H1 (cell line): Measurements from ENCODE around the gene FAM228B. TPM values are rescaled to one million over a fixed set of nuclear protein-coding genes. Genes with fewer than 3 reads are reported as not detected.

Experiments
- CTCF ChIA-PET: fragments of 300-600 bp; sonication (Branson Sonifier 250); formaldehyde crosslinking; loops from one replicate; lab custom pipeline; 2021; ENCODE audit not compliant: partially characterized antibody; lab: Charles Lee
- POLR2A ChIA-PET: fragments of 300-600 bp; sonication (Branson Sonifier 250); formaldehyde crosslinking; loops from one replicate; lab custom pipeline; 2021; ENCODE audit warnings: inconsistent platforms; ENCODE audit not compliant: partially characterized antibody; lab: Charles Lee
- DNase-seq, 2 experiments: peaks; one replicate each; pipeline versions ENCODE4 v3.0.0 to v3.0.0-alpha.2; 2010 to 2022; ENCODE audit warnings: low spot score in 2 of 2, low read depth in 1 of 2, mixed read lengths in 1 of 2
- FAIRE-seq: peaks from 2 replicates; lab custom pipeline; 2011; peaks lifted over from hg19 to GRCh38; lab: Jason Lieb, UNC
- H2AFZ ChIP-seq: 2 replicates; pipeline ENCODE4 v1.8.1; 2012; ENCODE audit warnings: low read length, inconsistent platforms
- H2AK5ac ChIP-seq: 2 replicates; pipeline ENCODE4 v1.6.1; 2013; ENCODE audit warnings: low read depth, low read length
- H2BK120ac ChIP-seq: replicated peaks from 2 replicates; pipeline ENCODE3; 2013; ENCODE audit warnings: low read depth, low read length, inconsistent platforms
- H2BK12ac ChIP-seq: 2 replicates; pipeline ENCODE4 v1.6.1; 2013; ENCODE audit warnings: low read depth, low read length
- H2BK15ac ChIP-seq: 2 replicates; pipeline ENCODE4 v1.6.1; 2013; ENCODE audit warnings: low read length
- H2BK20ac ChIP-seq: 2 replicates; pipeline ENCODE4 v1.6.1; 2013; ENCODE audit warnings: low read length
- H2BK5ac ChIP-seq: 2 replicates; pipeline ENCODE4 v1.6.1; 2013; ENCODE audit warnings: low read depth, low read length
- H3K14ac ChIP-seq: 2 replicates; pipeline ENCODE4 v1.6.1; 2013; ENCODE audit warnings: inconsistent platforms; ENCODE audit not compliant: insufficient read length
- H3K18ac ChIP-seq: 2 replicates; pipeline ENCODE4 v1.6.1; 2013; ENCODE audit warnings: low read length; ENCODE audit errors: extremely low read depth
- H3K23ac ChIP-seq: 2 replicates; pipeline ENCODE4 v1.6.1; 2013; ENCODE audit warnings: inconsistent platforms; ENCODE audit not compliant: insufficient read length
- H3K23me2 ChIP-seq: 2 replicates; pipeline ENCODE4 v1.6.1; 2013; ENCODE audit warnings: low read depth, low read length
- H3K27ac ChIP-seq: 2 replicates; pipeline ENCODE4 v1.6.1; 2011; ENCODE audit warnings: low read depth, low read length, inconsistent platforms
- H3K27me3 ChIP-seq, 4 experiments: replicated peaks in 1 of 4; 1 replicate in 1 of 4; 2 replicates in 3 of 4; pipeline versions ENCODE4 v1.6.1 to v1.8.1; 2011 to 2013; ENCODE audit warnings: low read length in 3 of 4, mild to moderate bottlenecking in 3 of 4, inconsistent platforms in 2 of 4, mixed read lengths in 2 of 4, moderate library complexity in 1 of 4; ENCODE audit not compliant: control insufficient read depth in 3 of 4, insufficient read depth in 3 of 4; ENCODE audit errors: extremely low read depth in 1 of 4
- H3K36me3 ChIP-seq, 4 experiments: 2 replicates each; pipeline versions ENCODE4 v1.6.1 to v1.8.1; 2011 to 2013; ENCODE audit warnings: mild to moderate bottlenecking in 4 of 4, low read length in 3 of 4, moderate library complexity in 2 of 4, control low read depth in 1 of 4, inconsistent platforms in 1 of 4; ENCODE audit not compliant: insufficient read depth in 4 of 4, control insufficient read depth in 2 of 4
- H3K4ac ChIP-seq: replicated peaks from 2 replicates; pipeline ENCODE3; 2013; ENCODE audit warnings: low read length, low read depth, mixed read lengths, inconsistent platforms; ENCODE audit not compliant: insufficient read length
- H3K4me1 ChIP-seq, 4 experiments: replicated peaks in 1 of 4; 1 replicate in 1 of 4; 2 replicates in 3 of 4; pipeline versions ENCODE4 v1.6.1 to v1.8.1; 2011 to 2013; ENCODE audit warnings: low read length in 3 of 4, inconsistent platforms in 2 of 4, mixed read lengths in 1 of 4; ENCODE audit not compliant: insufficient read depth in 4 of 4, control insufficient read depth in 3 of 4
- H3K4me2 ChIP-seq, 2 experiments: 2 replicates each; pipeline versions ENCODE4 v1.6.1 to v1.8.1; 2011 to 2013; ENCODE audit warnings: low read depth in 2 of 2, low read length in 2 of 2, control low read depth in 1 of 2, inconsistent platforms in 1 of 2, mild to moderate bottlenecking in 1 of 2; ENCODE audit not compliant: insufficient read depth in 1 of 2
- H3K4me3 ChIP-seq, 4 experiments: fragments of 200-600, 300-600 bp in 1 of 4; sonication (generic), shearing (Covaris generic), sonication (Bioruptor Twin) in 1 of 4; 2 replicates each; pipeline versions ENCODE4 v1.5.1 to v1.8.1; 2011 to 2016; ENCODE audit warnings: low read length in 4 of 4, low read depth in 3 of 4, control low read depth in 2 of 4, inconsistent platforms in 2 of 4, mild to moderate bottlenecking in 2 of 4, mixed read lengths in 1 of 4, moderate library complexity in 1 of 4; ENCODE audit not compliant: insufficient read depth in 2 of 4; ENCODE audit errors: extremely low read depth in 1 of 4
- H3K56ac ChIP-seq: replicated peaks from 2 replicates; pipeline ENCODE3; 2013; ENCODE audit warnings: low read depth, mild to moderate bottlenecking, mixed read lengths, low read length, inconsistent platforms; ENCODE audit not compliant: insufficient read length
- H3K79me1 ChIP-seq: 2 replicates; pipeline ENCODE4 v1.6.1; 2013; ENCODE audit warnings: low read depth, low read length, control low read depth
- H3K79me2 ChIP-seq, 2 experiments: 2 replicates each; pipeline versions ENCODE4 v1.6.1 to v1.8.1; 2012 to 2013; ENCODE audit warnings: low read length in 2 of 2, mild to moderate bottlenecking in 2 of 2, inconsistent platforms in 1 of 2; ENCODE audit not compliant: insufficient read depth in 2 of 2, control insufficient read depth in 1 of 2
- H3K9ac ChIP-seq, 4 experiments: replicated peaks in 1 of 4; 1 replicate in 1 of 4; 2 replicates in 3 of 4; pipeline versions ENCODE4 v1.6.1 to v1.8.1; 2011 to 2013; ENCODE audit warnings: low read depth in 3 of 4, low read length in 3 of 4, control low read depth in 2 of 4, mild to moderate bottlenecking in 2 of 4, moderate library complexity in 2 of 4, inconsistent platforms in 1 of 4; ENCODE audit errors: extremely low read depth in 1 of 4
- H3K9me3 ChIP-seq, 2 experiments: 2 replicates each; pipeline versions ENCODE4 v1.6.1 to v1.8.1; 2012 to 2013; ENCODE audit warnings: mild to moderate bottlenecking in 2 of 2, moderate library complexity in 2 of 2, control low read depth in 1 of 2, inconsistent platforms in 1 of 2, low read depth in 1 of 2, low read length in 1 of 2, mixed read lengths in 1 of 2; ENCODE audit not compliant: insufficient read depth in 2 of 2
- H4K20me1 ChIP-seq, 2 experiments: replicated peaks in 1 of 2; 2 replicates each; pipeline versions ENCODE3 to v1.8.1; 2011 to 2013; ENCODE audit warnings: inconsistent platforms in 2 of 2, low read length in 2 of 2, mild to moderate bottlenecking in 1 of 2; ENCODE audit not compliant: insufficient read depth in 2 of 2, control insufficient read depth in 1 of 2
- H4K5ac ChIP-seq: 2 replicates; pipeline ENCODE4 v1.6.1; 2013; ENCODE audit warnings: low read length, low read depth, mixed read lengths, inconsistent platforms; ENCODE audit not compliant: insufficient read length
- H4K8ac ChIP-seq: 2 replicates; pipeline ENCODE4 v1.8.0; 2013; ENCODE audit warnings: mild to moderate bottlenecking, moderate library complexity, low read length, inconsistent platforms; ENCODE audit not compliant: insufficient read depth; ENCODE audit errors: extremely low read depth
- H4K91ac ChIP-seq: replicated peaks from 2 replicates; pipeline ENCODE3; 2013; ENCODE audit warnings: low read length, mixed read lengths, inconsistent platforms; ENCODE audit not compliant: insufficient read length
- ATF3 ChIP-seq: IDR thresholded peaks from 2 replicates; pipeline ENCODE4 v1.6.1; 2011; ENCODE audit warnings: low read depth, mild to moderate bottlenecking, low read length; ENCODE audit not compliant: insufficient read depth
- BACH1 ChIP-seq: IDR thresholded peaks from 2 replicates; pipeline ENCODE4 v1.6.1; 2012; ENCODE audit warnings: low read length, improper control_type of control experiment
- CHD1 ChIP-seq: IDR thresholded peaks from 2 replicates; pipeline ENCODE4 v1.6.1; 2012; ENCODE audit warnings: low read depth, low read length, improper control_type of control experiment
- CTBP2 ChIP-seq: IDR thresholded peaks from 2 replicates; pipeline ENCODE4 v1.7.0; 2011; ENCODE audit warnings: borderline replicate concordance, mild to moderate bottlenecking, moderate library complexity, mixed read lengths, low read length; ENCODE audit not compliant: insufficient read depth, insufficient read length
- JUND ChIP-seq: IDR thresholded peaks from 2 replicates; pipeline ENCODE4 v1.6.1; 2011; ENCODE audit warnings: mild to moderate bottlenecking, improper control_type of control experiment, low read length
- KDM5A ChIP-seq: fragments of 200-600 bp; IDR thresholded peaks from 2 replicates; pipeline ENCODE4 v1.7.1; 2012; ENCODE audit warnings: mild to moderate bottlenecking, low read length, inconsistent platforms, mixed read lengths
- NRF1 ChIP-seq: IDR thresholded peaks from 2 replicates; pipeline ENCODE4 v1.6.1; 2011; ENCODE audit warnings: mild to moderate bottlenecking, low read depth, low read length, improper control_type of control experiment
- RFX5 ChIP-seq: IDR thresholded peaks from 2 replicates; pipeline ENCODE4 v1.6.1; 2011; ENCODE audit warnings: low read depth, low read length, improper control_type of control experiment, borderline replicate concordance
- SAP30 ChIP-seq: fragments of 300-600 bp; sonication (generic); IDR thresholded peaks from 2 replicates; pipeline ENCODE4 v1.7.1; 2012; ENCODE audit warnings: low read length, moderate library complexity, mild to moderate bottlenecking, inconsistent platforms; ENCODE audit not compliant: insufficient read depth, insufficient replicate concordance
- TBP ChIP-seq: IDR thresholded peaks from 2 replicates; pipeline ENCODE4 v1.6.1; 2011; ENCODE audit warnings: low read depth, low read length, improper control_type of control experiment
- WGBS, 2 experiments: shearing (Covaris generic) in 1 of 2; methylation state at CpG; one replicate each; pipeline versions ENCODE4 v1.1.6 to v1.1.7; 2013 to 2015; ENCODE audit warnings: low lambda C conversion rate in 2 of 2, mixed read lengths in 2 of 2, inconsistent platforms in 1 of 2, low coverage in 1 of 2, missing lambda C conversion rate in 1 of 2; ENCODE audit not compliant: insufficient replicate concordance in 2 of 2, insufficient coverage in 1 of 2, insufficient read length in 1 of 2; ENCODE audit errors: extremely low coverage in 1 of 2, missing lambda C conversion rate in 1 of 2; 5-methylcytosine and 5-hydroxymethylcytosine counted together
- polyA plus RNA-seq, 7 experiments: library from polyadenylated mRNA; depleted of rRNA in 3 of 7; stranded (reverse) in 5 of 7; unstranded in 2 of 7; fragments of >200 nt in 5 of 7; fragments of 200-250 nt in 2 of 7; gene quantifications; 1 replicate in 5 of 7; 2 replicates in 1 of 7; 4 replicates in 1 of 7; pipeline versions ENCODE4 v1.2.1 to v1.2.3, GENCODE V29; 2011 to 2013; ENCODE audit warnings: missing spikeins in 2 of 7, mixed read lengths in 2 of 7
- total RNA-seq: library from RNA; stranded (reverse); fragmentation: NEBNext Ultra II Directional; extraction: Animal tissue kit (Norgen Biotek cat#: 25700); gene quantifications from 2 replicates; pipeline ENCODE4 v1.2.1, GENCODE V29; 2021

The FAM228B gene
- total and polyA plus RNA-seq, 2 of the 8 experiments (the other 6 are each of a cell fraction or from before 2014, with no cell fraction given) = 1.4 to 3.2 TPM

DNA sequence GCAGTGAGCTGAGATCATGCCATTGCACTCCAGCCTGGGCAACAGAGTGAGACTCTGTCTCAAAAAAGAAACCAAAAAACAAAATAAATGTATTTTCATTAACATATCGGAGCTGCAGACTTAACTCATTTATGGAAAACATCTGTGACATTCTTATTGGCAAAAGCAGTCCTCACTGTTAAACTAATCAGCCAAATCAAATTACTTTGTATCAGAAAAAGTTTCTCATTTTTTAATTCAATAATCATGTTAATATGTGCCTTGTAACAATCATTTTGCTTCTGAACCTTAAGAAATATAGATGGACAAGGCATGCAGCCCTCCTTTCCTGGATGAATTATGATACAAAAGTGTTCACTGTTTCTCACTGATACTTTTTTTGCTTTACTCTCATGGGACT is 20.6 kb upstream of the FAM228B start:
- POLR2A ChIA-PET = interaction anchor here (1.6 kb wide), 1 partner anchor 19 kb away, joined by 8 read pairs; no protein-coding TSS in a partner anchor
- Histone ChIP-seq H3K9ac (no peak overlapping the region), H3K4ac (no peak overlapping the region), H3K36me3 (no peaks in the 10 kb centered on the region), H2AFZ (no peak overlapping the region), H3K79me2 (no peaks in the 10 kb centered on the region)
- TF ChIP-seq TBP = no peak
- TF ChIP-seq KDM5A = no peak
- TF ChIP-seq CTBP2 = no peak
- TF ChIP-seq NRF1 = no peak
- no peak for TF ChIP-seq RFX5
- no peak for TF ChIP-seq BACH1
- TF ChIP-seq ATF3 = no peak
- TF ChIP-seq SAP30 = no peak
- no peak for TF ChIP-seq JUND
- TF ChIP-seq CHD1 = no peak
- TF ChIP-seq, all 59 proteins: peak for 0
- Histone ChIP-seq H3K4me2 (no peak overlapping the region), H3K23me2 (no peaks in the 10 kb centered on the region), H3K14ac (no peak overlapping the region), H2AK5ac (no peak overlapping the region), H3K18ac (no peak overlapping the region), H2BK20ac (no peak overlapping the region), H3K9me3 (no peaks in the 10 kb centered on the region; a peak in 1 of 4 replicates), H2BK5ac (no peak overlapping the region), H4K5ac (no peak overlapping the region), H3K56ac (no peak overlapping the region), H4K8ac (no peak overlapping the region), H3K23ac (no peak overlapping the region), H3K79me1 (no peaks in the 10 kb centered on the region), H3K4me3 (no peak overlapping the region), H2BK12ac (no peak overlapping the region), H3K27ac (no peak overlapping the region), H3K4me1 (no peaks in the 10 kb centered on the region), H3K27me3 (no peaks in the 10 kb centered on the region), H2BK15ac (no peak overlapping the region), H4K20me1 (no peaks in the 10 kb centered on the region), H4K91ac (no peak overlapping the region), H2BK120ac (no peak overlapping the region)
- no peak for FAIRE-seq
- WGBS, 2 experiments = 91% methylated on average over 1 of the region's 1 CpG; no CpG with 5 or more reads in 1 of the 2 experiments
- CTCF ChIA-PET = interaction anchor here (0.8 to 1.7 kb wide), 2 partner anchors 15 to 18 kb away, joined by 3 to 4 read pairs; partner anchors contain the start of gene TP53I3
- no peak for DNase-seq
